NCI-H460 (cell line): ENCODE measurements around the gene NUP133. TPM values are rescaled to one million over a fixed set of nuclear protein-coding genes. Genes with fewer than 3 reads are reported as not detected.
"Not testable (repeated sequence)": the region's sequence is repeated elsewhere in the genome, so short reads cannot be mapped to it uniquely, and the experiment has no call there.

Experiments
- DNase-seq: peaks from one replicate; pipeline ENCODE4 v3.0.0-alpha.2; 2016; ENCODE audit warnings: low read depth; ENCODE audit errors: extremely low read depth
- polyA plus RNA-seq: library from polyadenylated mRNA; depleted of rRNA; stranded (reverse); fragments of >200 nt; gene quantifications from 2 replicates; pipeline ENCODE4 v1.2.3, GENCODE V29; 2014; cell fraction: nucleus; rRNA removed
- total RNA-seq: library from RNA; depleted of rRNA; stranded (reverse); fragments of >200 nt; shearing (Covaris generic); gene quantifications from 2 replicates; pipeline ENCODE4 v1.2.3, GENCODE V29; 2014; rRNA removed

NUP133 gene
- total RNA-seq: 58.8 and 60.0 TPM in 2 replicates
- 36.4 and 59.8 TPM in 2 replicates for polyA plus RNA-seq

GRCh38 chr1:229507951-229508822 is at the start of gene NUP133:
Gene NUP133 (minus strand): TSS chr1:229508341. CDS start chr1:229508249, 92 bp downstream.
- DNase-seq: peak; percentile 99

GRCh38 chr1:229557200-229557850 is 49.2 kb upstream of the NUP133 start:
- no peak for DNase-seq

- DNase-seq: peak; percentile 80
These were observed 46.9 kb upstream of the NUP133 start for GRCh38 chr1:229554886-229555621.

- DNase-seq: no peak
These were observed 45.5 kb upstream of the NUP133 start for GRCh38 chr1:229553621-229554130.

- no peak for DNase-seq
These were observed 44.6 kb upstream of the NUP133 start for GRCh38 chr1:229552732-229553131.

- no peak for DNase-seq
These were observed 42.8 kb upstream of the NUP133 start for GRCh38 chr1:229550812-229551567.

GRCh38 chr1:229547542-229547941 is 39.4 kb upstream of the NUP133 start:
- no peak for DNase-seq

GRCh38 chr1:229544587-229544986 is 36.4 kb upstream of the NUP133 start:
- no peak for DNase-seq

- DNase-seq: no peak
These were observed 31.8 kb upstream of the NUP133 start for GRCh38 chr1:229539863-229540506.

GRCh38 chr1:229538945-229539344 is 30.8 kb upstream of the NUP133 start:
- DNase-seq: no peak

- DNase-seq: no peak
These were observed 29.8 kb upstream of the NUP133 start for GRCh38 chr1:229537894-229538293.

GRCh38 chr1:229536982-229537381 is 28.8 kb upstream of the NUP133 start:
- DNase-seq: no peak

GRCh38 chr1:229535230-229535629 is 27.1 kb upstream of the NUP133 start:
- no peak for DNase-seq

- DNase-seq: no peak
These were observed 23.2 kb upstream of the NUP133 start for GRCh38 chr1:229531326-229531725.

GRCh38 chr1:229529639-229530038 is 21.5 kb upstream of the NUP133 start:
- no peak for DNase-seq

- DNase-seq: no peak
These were observed 18.6 kb upstream of the NUP133 start for GRCh38 chr1:229526695-229527094.

- no peak for DNase-seq
These were observed 14.9 kb upstream of the NUP133 start for GRCh38 chr1:229523052-229523451.

- peak; percentile 80 for DNase-seq
These were observed 6.6 kb upstream of the NUP133 start for GRCh38 chr1:229514578-229515275.

- not testable (repeated sequence) for DNase-seq
These were observed 3.5 kb upstream of the NUP133 start for GRCh38 chr1:229511625-229512024.
